ENCODE measurements around the gene GYPB.
"Not testable (repeated sequence)": the region's sequence is repeated elsewhere in the genome, so short reads cannot be mapped to it uniquely, and the experiment has no call there.

GYPB gene

DNA sequence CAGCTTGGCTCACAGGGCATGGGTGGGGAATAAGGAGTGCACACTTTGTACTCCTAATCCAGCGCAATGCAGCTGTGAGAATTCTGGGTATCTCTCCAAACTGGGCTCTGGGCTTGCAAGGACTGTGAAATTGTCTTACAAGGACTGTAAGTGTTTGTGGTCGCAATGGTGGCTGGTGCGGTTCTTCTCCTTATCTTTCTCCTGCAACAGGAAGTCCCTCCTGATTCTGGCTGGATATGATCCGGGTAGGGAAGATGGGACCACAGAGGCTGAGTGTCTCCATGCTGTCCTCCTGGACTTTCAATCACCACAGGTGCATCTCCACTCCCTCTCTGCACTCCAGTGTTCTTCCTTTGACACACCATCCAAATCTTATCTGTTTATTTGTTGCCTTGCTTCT is 58.1 kb downstream of the GYPB start:
- Histone ChIP-seq H2AK5ac (ENCODE audit: low read length, severe bottlenecking) (no peak overlapping the region), H3K27ac (ENCODE audit: low read length, poor library complexity, severe bottlenecking) (no peak overlapping the region), H2BK5ac (ENCODE audit: low read depth, low read length, poor library complexity, severe bottlenecking) (no peak overlapping the region), H3K36me3 (ENCODE audit: control insufficient read depth in 1 of 2, insufficient read depth in 2 of 2, low read depth in 1 of 2, low read length in 2 of 2) (no peaks in the 10 kb centered on the region), H4K91ac (ENCODE audit: low read length) (no peak overlapping the region), H2AFZ (ENCODE audit: low read depth, low read length) (no peak overlapping the region), H3K4me1 (ENCODE audit: control insufficient read depth, insufficient read depth, low read depth, low read length) (no peaks in the 10 kb centered on the region), H3K18ac (ENCODE audit: low read depth in 1 of 2, low read length in 2 of 2) (no peak overlapping the region), H2BK120ac (ENCODE audit: low read depth, low read length) (no peak overlapping the region), H3K4ac (ENCODE audit: low read depth in 1 of 2, low read length in 2 of 2) (no peak overlapping the region), H2BK15ac (ENCODE audit: low read depth, poor library complexity, severe bottlenecking) (no peak overlapping the region), H3K23ac (ENCODE audit: low read length in 2 of 2) (no peak overlapping the region), H2BK12ac (ENCODE audit: low read length in 2 of 2) (no peak overlapping the region), H3K4me2 (ENCODE audit: low read length, poor library complexity, severe bottlenecking) (no peak overlapping the region), H3K14ac (ENCODE audit: low read length in 2 of 2) (no peak overlapping the region), H3K4me3 (ENCODE audit: insufficient read depth in 1 of 2, low read depth in 1 of 2, low read length in 2 of 2) (no peak overlapping the region), H3K79me1 (replicated peaks; ENCODE audit: low read length, poor library complexity, severe bottlenecking) (no peaks in the 10 kb centered on the region), H3K9ac (ENCODE audit: low read length) (no peak overlapping the region), H4K8ac (ENCODE audit: low read length) (no peak overlapping the region), H3K27me3 (ENCODE audit: control insufficient read depth in 1 of 2, insufficient read depth in 1 of 2, low read length in 2 of 2) (no peaks in the 10 kb centered on the region), H3K9me3 (ENCODE audit: control insufficient read depth, low read length) (no peaks in the 10 kb centered on the region)
- WGBS: 94% methylated on average over 2 of the region's 4 CpGs
- DNase-seq: no peak

- not testable (repeated sequence) for H3K18ac ChIP-seq (ENCODE audit: low read depth in 1 of 2, low read length in 2 of 2); H3K4ac ChIP-seq (ENCODE audit: low read depth in 1 of 2, low read length in 2 of 2); H4K91ac ChIP-seq (ENCODE audit: low read length); H4K8ac ChIP-seq (ENCODE audit: low read length); H3K4me2 ChIP-seq (ENCODE audit: low read length, poor library complexity, severe bottlenecking); H3K4me1 ChIP-seq (ENCODE audit: control insufficient read depth, insufficient read depth, low read depth, low read length); H2AFZ ChIP-seq (ENCODE audit: low read depth, low read length); H2BK5ac ChIP-seq (ENCODE audit: low read depth, low read length, poor library complexity, severe bottlenecking); H2BK120ac ChIP-seq (ENCODE audit: low read depth, low read length); H3K9ac ChIP-seq (ENCODE audit: low read length); H3K27me3 ChIP-seq (ENCODE audit: control insufficient read depth in 1 of 2, insufficient read depth in 1 of 2, low read length in 2 of 2); H3K36me3 ChIP-seq (ENCODE audit: control insufficient read depth in 1 of 2, insufficient read depth in 2 of 2, low read depth in 1 of 2, low read length in 2 of 2); DNase-seq; H3K23ac ChIP-seq (ENCODE audit: low read length in 2 of 2); H3K4me3 ChIP-seq (ENCODE audit: insufficient read depth in 1 of 2, low read depth in 1 of 2, low read length in 2 of 2); H3K79me1 ChIP-seq (replicated peaks; ENCODE audit: low read length, poor library complexity, severe bottlenecking); H2BK12ac ChIP-seq (ENCODE audit: low read length in 2 of 2); H3K9me3 ChIP-seq (ENCODE audit: control insufficient read depth, low read length); H2AK5ac ChIP-seq (ENCODE audit: low read length, severe bottlenecking); H3K27ac ChIP-seq (ENCODE audit: low read length, poor library complexity, severe bottlenecking); H3K14ac ChIP-seq (ENCODE audit: low read length in 2 of 2); H2BK15ac ChIP-seq (ENCODE audit: low read depth, poor library complexity, severe bottlenecking)
- WGBS: 71% methylated on average over 2 of the region's 3 CpGs
These were observed 63.9 kb downstream of the GYPB start for GRCh38 chr4:143955306-143955705.

DNA sequence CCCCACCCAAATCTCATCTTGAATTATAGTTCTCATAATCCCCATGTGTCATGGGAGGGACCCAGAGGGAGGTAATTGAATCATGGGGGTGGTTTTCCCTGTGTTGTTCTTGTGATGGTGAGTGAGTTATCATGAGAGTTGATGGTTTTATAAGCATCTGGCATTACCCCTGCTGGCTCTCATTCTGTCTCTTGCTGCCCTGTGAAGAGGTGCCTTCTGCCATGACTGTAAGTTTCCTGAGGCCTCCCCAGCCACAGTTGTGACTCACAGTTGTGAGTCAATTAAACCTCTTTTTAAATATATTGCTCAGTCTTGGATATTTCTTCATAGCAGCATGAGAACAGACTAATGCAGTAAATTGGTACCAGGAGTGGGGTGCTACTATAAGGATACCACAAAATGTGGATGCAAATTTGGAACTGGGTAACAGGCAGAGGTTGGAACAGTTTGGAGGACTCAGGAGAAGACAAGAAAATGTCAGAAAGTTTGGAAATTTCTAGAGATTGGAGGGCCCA is 67.7 kb downstream of the GYPB start:
- not testable (repeated sequence) for H3K9me3 ChIP-seq (ENCODE audit: control insufficient read depth, low read length); H3K79me1 ChIP-seq (replicated peaks; ENCODE audit: low read length, poor library complexity, severe bottlenecking); H3K23ac ChIP-seq (ENCODE audit: low read length in 2 of 2); H3K14ac ChIP-seq (ENCODE audit: low read length in 2 of 2); H2BK15ac ChIP-seq (ENCODE audit: low read depth, poor library complexity, severe bottlenecking); H3K4me1 ChIP-seq (ENCODE audit: control insufficient read depth, insufficient read depth, low read depth, low read length); H4K91ac ChIP-seq (ENCODE audit: low read length); H2BK12ac ChIP-seq (ENCODE audit: low read length in 2 of 2); H2AK5ac ChIP-seq (ENCODE audit: low read length, severe bottlenecking); H2AFZ ChIP-seq (ENCODE audit: low read depth, low read length); H4K8ac ChIP-seq (ENCODE audit: low read length); H3K27me3 ChIP-seq (ENCODE audit: control insufficient read depth in 1 of 2, insufficient read depth in 1 of 2, low read length in 2 of 2); DNase-seq; H3K4ac ChIP-seq (ENCODE audit: low read depth in 1 of 2, low read length in 2 of 2); H2BK120ac ChIP-seq (ENCODE audit: low read depth, low read length); H3K4me2 ChIP-seq (ENCODE audit: low read length, poor library complexity, severe bottlenecking); H3K9ac ChIP-seq (ENCODE audit: low read length); H3K18ac ChIP-seq (ENCODE audit: low read depth in 1 of 2, low read length in 2 of 2); H3K4me3 ChIP-seq (ENCODE audit: insufficient read depth in 1 of 2, low read depth in 1 of 2, low read length in 2 of 2); H2BK5ac ChIP-seq (ENCODE audit: low read depth, low read length, poor library complexity, severe bottlenecking); H3K27ac ChIP-seq (ENCODE audit: low read length, poor library complexity, severe bottlenecking); H3K36me3 ChIP-seq (ENCODE audit: control insufficient read depth in 1 of 2, insufficient read depth in 2 of 2, low read depth in 1 of 2, low read length in 2 of 2)

GRCh38 chr4:143950967-143951366 is 68.2 kb downstream of the GYPB start:
- H3K27ac ChIP-seq (ENCODE audit: low read length, poor library complexity, severe bottlenecking); H4K91ac ChIP-seq (ENCODE audit: low read length); H3K27me3 ChIP-seq (ENCODE audit: control insufficient read depth in 1 of 2, insufficient read depth in 1 of 2, low read length in 2 of 2); H3K36me3 ChIP-seq (ENCODE audit: control insufficient read depth in 1 of 2, insufficient read depth in 2 of 2, low read depth in 1 of 2, low read length in 2 of 2); H2BK12ac ChIP-seq (ENCODE audit: low read length in 2 of 2); H2BK5ac ChIP-seq (ENCODE audit: low read depth, low read length, poor library complexity, severe bottlenecking); H3K9ac ChIP-seq (ENCODE audit: low read length); H3K4ac ChIP-seq (ENCODE audit: low read depth in 1 of 2, low read length in 2 of 2); H4K8ac ChIP-seq (ENCODE audit: low read length); H2AK5ac ChIP-seq (ENCODE audit: low read length, severe bottlenecking); H2BK15ac ChIP-seq (ENCODE audit: low read depth, poor library complexity, severe bottlenecking); H3K23ac ChIP-seq (ENCODE audit: low read length in 2 of 2); H3K9me3 ChIP-seq (ENCODE audit: control insufficient read depth, low read length); H3K14ac ChIP-seq (ENCODE audit: low read length in 2 of 2); H3K79me1 ChIP-seq (replicated peaks; ENCODE audit: low read length, poor library complexity, severe bottlenecking); DNase-seq; H3K18ac ChIP-seq (ENCODE audit: low read depth in 1 of 2, low read length in 2 of 2); H3K4me2 ChIP-seq (ENCODE audit: low read length, poor library complexity, severe bottlenecking); H2BK120ac ChIP-seq (ENCODE audit: low read depth, low read length); H3K4me3 ChIP-seq (ENCODE audit: insufficient read depth in 1 of 2, low read depth in 1 of 2, low read length in 2 of 2); H3K4me1 ChIP-seq (ENCODE audit: control insufficient read depth, insufficient read depth, low read depth, low read length); H2AFZ ChIP-seq (ENCODE audit: low read depth, low read length): not testable (repeated sequence)
- WGBS: 86% methylated on average over 4 of the region's 4 CpGs
